ENCODE results near the gene TANGO2.

GRCh38 chr22:19988331-19988808 lies 32.5 kb upstream of the TANGO2 start:
- TF ChIP-seq CTCF (IDR thresholded peaks at IDR 0.05): no peak
- no peak for TF ChIP-seq POLR2A (IDR thresholded peaks at IDR 0.05)

All from adrenal gland (tissue), 5 donors.